Measurements from ENCODE around the gene SNRNP25.

The SNRNP25 gene

GRCh38 chr16:77273-77806 lies 23.7 kb downstream of the SNRNP25 start:
- no peak for DNase-seq (ENCODE audit: low read depth in 2 of 2)

- peak; percentile 74 to 76 for DNase-seq (ENCODE audit: low read depth in 2 of 2)
Observed at GRCh38 chr16:77807-78443, 24.3 kb downstream of the SNRNP25 start, which contains the start of gene MPG. TSS of gene MPG (plus strand) at chr16:78225. CDS start at chr16:78310, 85 bp downstream.

- DNase-seq (ENCODE audit: low read depth in 2 of 2) = no peak
Observed at GRCh38 chr16:78444-79150, 25.0 kb downstream of the SNRNP25 start.

GRCh38 chr16:79151-80054 lies 25.8 kb downstream of the SNRNP25 start:
- no peak for DNase-seq (ENCODE audit: low read depth in 2 of 2)

- DNase-seq (ENCODE audit: low read depth in 2 of 2) = no peak
Observed at GRCh38 chr16:83060-83603, 29.5 kb downstream of the SNRNP25 start.

GRCh38 chr16:83781-84615 lies 30.4 kb downstream of the SNRNP25 start:
- DNase-seq (ENCODE audit: low read depth in 2 of 2) = peak in 1 of 2 donors; percentile 36

- DNase-seq (ENCODE audit: low read depth in 2 of 2) = peak; percentile 68
Observed at GRCh38 chr16:84718-85406, 31.2 kb downstream of the SNRNP25 start.

- DNase-seq (ENCODE audit: low read depth in 2 of 2) = no peak
Observed at GRCh38 chr16:85407-85782, 31.8 kb downstream of the SNRNP25 start.

- DNase-seq (ENCODE audit: low read depth in 2 of 2) = no peak
Observed at GRCh38 chr16:85865-86264, 32.2 kb downstream of the SNRNP25 start.

GRCh38 chr16:86483-86952 lies 32.9 kb downstream of the SNRNP25 start:
- DNase-seq (ENCODE audit: low read depth in 2 of 2) = no peak

GRCh38 chr16:88613-89012 lies 35.0 kb downstream of the SNRNP25 start:
- DNase-seq (ENCODE audit: low read depth in 2 of 2) = no peak

- no peak for DNase-seq (ENCODE audit: low read depth in 2 of 2)
Observed at GRCh38 chr16:89391-90302, 36.0 kb downstream of the SNRNP25 start.

- DNase-seq (ENCODE audit: low read depth in 2 of 2) = no peak
Observed at GRCh38 chr16:91484-91883, 37.9 kb downstream of the SNRNP25 start.

GRCh38 chr16:92431-93339 lies 39.1 kb downstream of the SNRNP25 start:
- no peak for DNase-seq (ENCODE audit: low read depth in 2 of 2)

GRCh38 chr16:94918-95265 lies 41.3 kb downstream of the SNRNP25 start:
- DNase-seq (ENCODE audit: low read depth in 2 of 2) = no peak

GRCh38 chr16:96935-97381 lies 43.3 kb downstream of the SNRNP25 start:
- DNase-seq (ENCODE audit: low read depth in 2 of 2) = peak; percentile 81 to 85

GRCh38 chr16:97822-98221 lies 44.2 kb downstream of the SNRNP25 start:
- no peak for DNase-seq (ENCODE audit: low read depth in 2 of 2)

GRCh38 chr16:100989-101388 lies 47.4 kb downstream of the SNRNP25 start:
- DNase-seq (ENCODE audit: low read depth in 2 of 2) = no peak
